A549 (cell line): ENCODE results near the gene FGF19. TPM values are rescaled to one million over a fixed set of nuclear protein-coding genes. Genes with fewer than 3 reads are reported as not detected.

ENCODE experiments used
- ATAC-seq, 2 experiments: fragments of 200-7000 bp in 1 of 2; fragments of >200 bp in 1 of 2; cut with Nextera tagmentation in 1 of 2; cut with Tn5 transposase in 1 of 2; 3 replicates each; pipeline versions ENCODE4 v1.8.0 to v1.9.1; 2018 to 2020; ENCODE audit warnings: mild to moderate bottlenecking in 1 of 2, moderate library complexity in 1 of 2
- CTCF ChIA-PET: fragments of 300-600 bp; sonication (Branson Sonifier 250); formaldehyde crosslinking; extraction: SDS; loops from one replicate; lab custom pipeline; 2021; ENCODE audit warnings: antibody characterized with exemption, inconsistent platforms; lab: Yijun Ruan, JAX
- POLR2A ChIA-PET: fragments of 350-600 bp; formaldehyde crosslinking; extraction: SDS; loops from one replicate; lab custom pipeline; 2021; ENCODE audit warnings: antibody characterized with exemption, inconsistent platforms; lab: Yijun Ruan, JAX
- DNase-seq, 2 experiments: peaks; one replicate each; pipeline versions ENCODE4 v3.0.0 to v3.0.0-alpha.2; 2011 to 2016; ENCODE audit warnings: low read depth in 1 of 2, low spot score in 1 of 2
- FAIRE-seq: peaks from 2 replicates; lab custom pipeline; 2011; peaks lifted over from hg19 to GRCh38; lab: Jason Lieb, UNC
- H3K27ac ChIP-seq, 2 experiments: fragments of >200 bp; sonication (Bioruptor Twin); formaldehyde crosslinking; 3 replicates each; pipeline ENCODE4 v1.5.1; 2016 to 2017
- H3K4me1 ChIP-seq: fragments of >200 bp; sonication (Bioruptor Twin); formaldehyde crosslinking; 3 replicates; pipeline ENCODE4 v1.6.1; 2016
- H3K4me2 ChIP-seq: fragments of >200 bp; sonication (Bioruptor Twin); formaldehyde crosslinking; 3 replicates; pipeline ENCODE4 v1.6.1; 2016
- H3K4me3 ChIP-seq: fragments of >200 bp; sonication (Bioruptor Twin); formaldehyde crosslinking; 3 replicates; pipeline ENCODE4 v1.5.1; 2016
- H3K9me3 ChIP-seq: fragments of >200 bp; sonication (Bioruptor Twin); formaldehyde crosslinking; 3 replicates; pipeline ENCODE4 v1.6.1; 2016
- ATOH8 ChIP-seq: fragments of 250-450 bp; sonication (Bioruptor Pico); IDR thresholded peaks from 2 replicates; pipeline ENCODE4 v1.5.0; 2020; ENCODE audit warnings: low read depth, mild to moderate bottlenecking, moderate library complexity
- BCL3 ChIP-seq: fragments of >200 bp; sonication (Bioruptor Twin); formaldehyde crosslinking; IDR thresholded peaks from 3 replicates; pipeline ENCODE4 v1.6.1; 2016
- BHLHE40 ChIP-seq: IDR thresholded peaks from 2 replicates; pipeline ENCODE4 v1.6.1; 2012; ENCODE audit warnings: low read depth, low read length, inconsistent platforms
- CBX2 ChIP-seq: fragments of 200-600 bp; sonication (generic); IDR thresholded peaks from 2 replicates; pipeline ENCODE4 v1.6.1; 2016; ENCODE audit warnings: low read depth, mild to moderate bottlenecking, borderline replicate concordance
- CEBPB ChIP-seq, 2 experiments: fragments of >200 bp in 1 of 2; sonication (Bioruptor Twin) in 1 of 2; formaldehyde crosslinking in 1 of 2; IDR thresholded peaks; 2 replicates each; pipeline ENCODE4 v1.6.1; 2012 to 2016
- CTCF ChIP-seq: fragments of >200 bp; sonication (Bioruptor Twin); formaldehyde crosslinking; IDR thresholded peaks from 3 replicates; pipeline ENCODE4 v1.5.1; 2016
- EHF ChIP-seq: fragments of 250-450 bp; sonication (Bioruptor Pico); IDR thresholded peaks from 2 replicates; pipeline ENCODE4 v1.5.0; 2020; ENCODE audit warnings: mild to moderate bottlenecking
- ELK1 ChIP-seq: fragments of 150-350 bp; IDR thresholded peaks from 2 replicates; pipeline ENCODE4 v1.6.1; 2014; ENCODE audit warnings: low read depth, mild to moderate bottlenecking, low read length
- FOSL2 ChIP-seq, 2 experiments: fragments of 450-650 bp in 1 of 2; fragments of >200 bp in 1 of 2; sonication (Bioruptor Twin) in 1 of 2; formaldehyde crosslinking; IDR thresholded peaks; 2 replicates each; pipeline versions ENCODE4 v1.5.0 to v1.6.1; 2016 to 2020; ENCODE audit warnings: mild to moderate bottlenecking in 1 of 2, moderate library complexity in 1 of 2
- HOXB13 ChIP-seq: fragments of 250-450 bp; sonication (Bioruptor Pico); IDR thresholded peaks from 2 replicates; pipeline ENCODE4 v1.5.0; 2020; ENCODE audit warnings: low read depth, mild to moderate bottlenecking, moderate library complexity
- JUNB ChIP-seq: fragments of >200 bp; sonication (Bioruptor Twin); formaldehyde crosslinking; IDR thresholded peaks from 2 replicates; pipeline ENCODE4 v1.6.1; 2016
- KDM1A ChIP-seq: fragments of 200-600 bp; sonication (generic); IDR thresholded peaks from 2 replicates; pipeline ENCODE4 v1.6.1; 2016; ENCODE audit warnings: low read depth, mild to moderate bottlenecking
- KDM5A ChIP-seq: fragments of 200-600 bp; sonication (generic); IDR thresholded peaks from 2 replicates; pipeline ENCODE4 v1.6.1; 2016; ENCODE audit warnings: antibody characterized with exemption, mild to moderate bottlenecking
- MAFK ChIP-seq: fragments of 450-650 bp; IDR thresholded peaks from 2 replicates; pipeline ENCODE4 v1.6.1; 2014; ENCODE audit not compliant: partially characterized antibody
- MAX ChIP-seq: IDR thresholded peaks from 2 replicates; pipeline ENCODE4 v1.6.1; 2012
- MAZ ChIP-seq: fragments of 150-350 bp; IDR thresholded peaks from 2 replicates; pipeline ENCODE4 v1.6.1; 2014; ENCODE audit warnings: antibody characterized with exemption, low read depth, low read length, borderline replicate concordance
- MYC ChIP-seq: IDR thresholded peaks from 2 replicates; pipeline ENCODE4 v1.6.1; 2012; ENCODE audit warnings: mild to moderate bottlenecking, inconsistent platforms, low read length, improper control_type of control experiment, borderline replicate concordance
- NR3C1 ChIP-seq: fragments of >200 bp; sonication (Bioruptor Twin); formaldehyde crosslinking; IDR thresholded peaks from 3 replicates; pipeline ENCODE4 v1.6.1; 2017
- POLR2AphosphoS2 ChIP-seq: conservative IDR thresholded peaks from 2 replicates; pipeline ENCODE4 v1.6.1; 2012; ENCODE audit warnings: low read length, improper control_type of control experiment, inconsistent platforms
- RCOR1 ChIP-seq: fragments of 150-350 bp; IDR thresholded peaks from 2 replicates; pipeline ENCODE4 v1.6.1; 2014; ENCODE audit warnings: antibody characterized with exemption, low read length, low read depth
- RFX5 ChIP-seq: fragments of 450-650 bp; IDR thresholded peaks from 2 replicates; pipeline ENCODE4 v1.7.1; 2014; ENCODE audit warnings: antibody characterized with exemption, mild to moderate bottlenecking, moderate library complexity
- RNF2 ChIP-seq: fragments of 200-600 bp; sonication (generic); IDR thresholded peaks from 2 replicates; pipeline ENCODE4 v1.6.1; 2016; ENCODE audit warnings: low read depth, mild to moderate bottlenecking, antibody characterized with exemption, moderate library complexity, borderline replicate concordance
- SMC3 ChIP-seq: fragments of >200 bp; sonication (Bioruptor Twin); formaldehyde crosslinking; IDR thresholded peaks from 3 replicates; pipeline ENCODE4 v1.6.1; 2018; ENCODE audit warnings: inconsistent platforms
- SREBF2 ChIP-seq: fragments of 450-650 bp; IDR thresholded peaks from 2 replicates; pipeline ENCODE4 v1.6.1; 2014; ENCODE audit warnings: mild to moderate bottlenecking, moderate library complexity
- ZSCAN20 ChIP-seq: fragments of 250-450 bp; sonication (Bioruptor Pico); IDR thresholded peaks from 2 replicates; pipeline ENCODE4 v1.8.0; 2022; ENCODE audit warnings: mild to moderate bottlenecking, moderate library complexity
- WGBS: methylation state at CpG from one replicate; pipeline ENCODE4 v1.1.6; 2017; ENCODE audit errors: missing lambda C conversion rate; 5-methylcytosine and 5-hydroxymethylcytosine counted together
- polyA plus RNA-seq, 4 experiments: library from polyadenylated mRNA; depleted of rRNA in 3 of 4; stranded (reverse); fragments of >200 nt; fragmentation: RNase III in 1 of 4; extraction: RNeasy Plus Mini Kit Qiagen cat#74134 plus additional on column Dnase treatment in 1 of 4; gene quantifications; 2 replicates in 3 of 4; 3 replicates in 1 of 4; pipeline ENCODE4 v1.2.3, GENCODE V29; 2011 to 2017

Gene FGF19
- polyA plus RNA-seq, 2 of the 4 experiments (the other 2 are of a cell fraction) = 0.05 to 0.31 TPM

GRCh38 chr11:69707176-69707575, 3.4 kb upstream of the FGF19 start:
- no peak for ATAC-seq
- no peak for FAIRE-seq
- WGBS = 84% methylated on average over 7 of the region's 7 CpGs
- ChIA-PET POLR2A (no interaction called here), CTCF (interaction anchor here (0.7 to 8.3 kb wide), 8 partner anchors 10 to 489 kb away, joined by 3 to 120 read pairs (median 4); no protein-coding TSS in a partner anchor)
- no peak for DNase-seq
- H3K9me3 ChIP-seq = no peaks in the 10 kb centered on the region
- no peak overlapping the region for H3K4me3 ChIP-seq
- no peak overlapping the region for H3K4me2 ChIP-seq
- no peak for TF ChIP-seq EHF (CRISPR knock-in tag)
- no peak for TF ChIP-seq RNF2
- TF ChIP-seq NR3C1 = no peak
- TF ChIP-seq ATOH8 (CRISPR knock-in tag) = no peak
- TF ChIP-seq MYC = no peak
- no peak for TF ChIP-seq HOXB13 (CRISPR knock-in tag)
- no peak for TF ChIP-seq BCL3
- TF ChIP-seq CBX2 = no peak
- TF ChIP-seq FOSL2 (IDR thresholded peaks at IDR 0.05) = no peak
- TF ChIP-seq FOSL2 (CRISPR knock-in tag; IDR thresholded peaks at IDR 0.05) = no peak
- no peak for TF ChIP-seq RCOR1
- TF ChIP-seq MAFK = no peak
- H3K4me1 ChIP-seq = 0 out of 3 replicates have a peak, but pooled peaks cover 4% of the 10 kb centered on the region
- no peak overlapping the region for H3K27ac ChIP-seq

- CTCF ChIA-PET = interaction anchor here (0.7 to 8.3 kb wide), 11 partner anchors 10 to 481 kb away, joined by 3 to 120 read pairs (median 6); no protein-coding TSS in a partner anchor
- no peak for FAIRE-seq
- H3K4me2 ChIP-seq = no peak overlapping the region
Measured at GRCh38 chr11:69705901-69706787, 2.3 kb upstream of the FGF19 start.

GRCh38 chr11:69705351-69705811, 1.6 kb upstream of the FGF19 start:
- DNase-seq (no peak), FAIRE-seq (no peak)
- H3K4me3 ChIP-seq = no peak overlapping the region
- no peak for TF ChIP-seq BHLHE40
- TF ChIP-seq CTCF = no peak
- TF ChIP-seq ZSCAN20 = no peak
- TF ChIP-seq ELK1 = no peak
- no peak for TF ChIP-seq MAX
- TF ChIP-seq JUNB = no peak
- no peak for TF ChIP-seq SREBF2
- no peak for TF ChIP-seq POLR2AphosphoS2
- no peak for TF ChIP-seq MAZ
- no peak for TF ChIP-seq KDM5A
- TF ChIP-seq CEBPB (IDR thresholded peaks at IDR 0.05) = no peak
- TF ChIP-seq KDM1A = no peak
- no peak for TF ChIP-seq SMC3
- TF ChIP-seq RFX5 = no peak
- TF ChIP-seq, all 56 proteins: peak for 0
- Histone ChIP-seq H3K9me3 (no peaks in the 10 kb centered on the region), H3K4me1 (peaks cover 10% of the 10 kb centered on the region), H3K4me2 (no peak overlapping the region), H3K27ac (no peak overlapping the region)
- POLR2A ChIA-PET = no interaction called here
- ATAC-seq = no peak
- 58% methylated on average over 18 of the region's 18 CpGs for WGBS
- CTCF ChIA-PET = interaction anchor here (0.7 to 8.3 kb wide), 24 partner anchors 9 to 491 kb away, joined by 3 to 120 read pairs (median 6); no protein-coding TSS in a partner anchor

More at GRCh38 chr11:69705901-69706787, 2.3 kb upstream of the FGF19 start:
- POLR2A ChIA-PET = no interaction called here
- Histone ChIP-seq H3K27ac (no peak overlapping the region), H3K9me3 (no peaks in the 10 kb centered on the region), H3K4me1 (0 out of 3 replicates have a peak, but pooled peaks cover 4% of the 10 kb centered on the region), H3K4me3 (no peak overlapping the region)
- WGBS = 52% methylated on average over 17 of the region's 20 CpGs
- ATAC-seq (no peak), DNase-seq (no peak)
- no peak for TF ChIP-seq CEBPB (IDR thresholded peaks at IDR 0.05)
